Thoracic aorta (tissue), 2 donors: ENCODE measurements around the gene FAT1. TPM values are rescaled to one million over a fixed set of nuclear protein-coding genes. Genes with fewer than 3 reads are reported as not detected.

Experiments used
- ATAC-seq: fragments of 150-250 bp; one replicate; pipeline ENCODE4 v1.8.0; 2017; ENCODE audit warnings: low read depth; ENCODE audit not compliant: insufficient number of reproducible peaks, low FRiP score
- DNase-seq: peaks from one replicate; pipeline ENCODE4 v3.0.0-alpha.2; 2020; ENCODE audit warnings: low spot score
- H3K27ac ChIP-seq, 2 donors: fragments of 200-600 bp; sonication (generic); 1 replicate in 1 of 2; 2 replicates in 1 of 2; pipeline ENCODE4 v1.5.1; 2016; ENCODE audit warnings: mild to moderate bottlenecking in 2 of 2, moderate library complexity in 2 of 2
- H3K27me3 ChIP-seq: fragments of 200-600 bp; sonication (generic); replicated peaks from 2 replicates; pipeline ENCODE4 v1.6.0; 2016; ENCODE audit warnings: mild to moderate bottlenecking; ENCODE audit not compliant: insufficient read depth
- H3K36me3 ChIP-seq: fragments of 200-600 bp; sonication (generic); one replicate; pipeline ENCODE4 v1.5.1; 2016
- H3K4me1 ChIP-seq, 2 donors: fragments of 200-600 bp; sonication (generic); 1 replicate in 1 of 2; 2 replicates in 1 of 2; pipeline versions ENCODE4 v1.5.1 to v1.6.0; 2016; ENCODE audit warnings: low read depth in 2 of 2, mild to moderate bottlenecking in 1 of 2; ENCODE audit not compliant: control insufficient read depth in 1 of 2
- H3K4me3 ChIP-seq: fragments of 200-600 bp; sonication (generic); 2 replicates; pipeline ENCODE4 v1.5.1; 2016; ENCODE audit warnings: mild to moderate bottlenecking
- H3K9me3 ChIP-seq: fragments of 200-600 bp; sonication (generic); 2 replicates; pipeline ENCODE4 v1.5.1; 2016
- CTCF ChIP-seq: fragments of 200-600 bp; sonication (generic); IDR thresholded peaks from one replicate; pipeline ENCODE4 v1.5.1; 2019; ENCODE audit warnings: antibody characterized with exemption
- total RNA-seq, 2 donors: library from RNA; depleted of rRNA; stranded (reverse); fragments of >200 nt; gene quantifications; one replicate each; pipeline versions ENCODE4 v1.1.0 to v1.2.3, GENCODE V29; 2016

The FAT1 gene
- total RNA-seq, 2 donors from 2014 or later: 106 to 117 TPM

GRCh38 chr4:186617921-186618320 is 105.7 kb downstream of the FAT1 start:
- H3K9me3 ChIP-seq: no peaks in the 10 kb centered on the region
- TF ChIP-seq CTCF: no peak
- peaks cover 25% of the 10 kb centered on the region for H3K36me3 ChIP-seq
- no peaks in the 10 kb centered on the region for H3K27me3 ChIP-seq
- no peak overlapping the region for H3K27ac ChIP-seq
- no peak overlapping the region for H3K4me3 ChIP-seq
- H3K4me1 ChIP-seq: peaks cover 7 to 17% of the 10 kb centered on the region in 2 donors
- ATAC-seq: no peak
- no peak for DNase-seq

- peaks cover 56% of the 10 kb centered on the region for H3K36me3 ChIP-seq
These were observed 116.2 kb downstream of the FAT1 start for GRCh38 chr4:186607490-186607889.

DNA sequence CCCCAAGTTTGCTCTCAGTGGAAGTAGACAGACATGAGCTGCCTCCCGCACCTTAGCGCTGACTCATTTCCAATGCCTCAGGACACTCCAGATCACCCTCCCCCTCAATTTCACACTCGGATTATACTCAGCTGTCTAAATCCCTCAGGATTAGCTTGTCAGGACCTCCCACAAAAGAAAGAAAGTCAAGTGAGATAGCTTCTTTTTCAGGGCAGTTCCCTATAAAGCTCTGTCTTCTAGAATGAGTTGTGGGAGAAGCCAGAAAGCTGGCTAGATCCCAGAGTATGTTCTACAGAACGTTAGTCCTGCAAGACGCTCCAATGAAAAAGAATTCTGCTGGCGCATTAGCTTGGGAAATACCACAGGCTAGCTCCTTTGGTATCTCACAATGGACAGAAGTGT is 117.1 kb downstream of the FAT1 start:
- Histone ChIP-seq H3K4me1 (no peaks in the 10 kb centered on the region), H3K27ac (no peak overlapping the region), H3K36me3 (peaks cover 59% of the 10 kb centered on the region), H3K27me3 (no peaks in the 10 kb centered on the region), H3K4me3 (no peak overlapping the region), H3K9me3 (no peaks in the 10 kb centered on the region)
- ATAC-seq: no peak
- no peak for TF ChIP-seq CTCF
- no peak for DNase-seq

More at GRCh38 chr4:186607490-186607889, 116.2 kb downstream of the FAT1 start:
- Histone ChIP-seq H3K4me3 (no peak overlapping the region), H3K4me1 (no peaks in the 10 kb centered on the region), H3K27ac (no peak overlapping the region), H3K9me3 (no peaks in the 10 kb centered on the region), H3K27me3 (no peaks in the 10 kb centered on the region)
- no peak for ATAC-seq
- TF ChIP-seq CTCF: no peak
- no peak for DNase-seq

- DNase-seq: no peak
- Histone ChIP-seq H3K4me1 (no peaks in the 10 kb centered on the region), H3K27me3 (no peaks in the 10 kb centered on the region), H3K36me3 (peaks cover 58% of the 10 kb centered on the region), H3K4me3 (no peak overlapping the region), H3K9me3 (no peaks in the 10 kb centered on the region), H3K27ac (no peak overlapping the region)
- no peak for ATAC-seq
- TF ChIP-seq CTCF: no peak
These were observed 118.3 kb downstream of the FAT1 start for GRCh38 chr4:186605261-186605865.

DNA sequence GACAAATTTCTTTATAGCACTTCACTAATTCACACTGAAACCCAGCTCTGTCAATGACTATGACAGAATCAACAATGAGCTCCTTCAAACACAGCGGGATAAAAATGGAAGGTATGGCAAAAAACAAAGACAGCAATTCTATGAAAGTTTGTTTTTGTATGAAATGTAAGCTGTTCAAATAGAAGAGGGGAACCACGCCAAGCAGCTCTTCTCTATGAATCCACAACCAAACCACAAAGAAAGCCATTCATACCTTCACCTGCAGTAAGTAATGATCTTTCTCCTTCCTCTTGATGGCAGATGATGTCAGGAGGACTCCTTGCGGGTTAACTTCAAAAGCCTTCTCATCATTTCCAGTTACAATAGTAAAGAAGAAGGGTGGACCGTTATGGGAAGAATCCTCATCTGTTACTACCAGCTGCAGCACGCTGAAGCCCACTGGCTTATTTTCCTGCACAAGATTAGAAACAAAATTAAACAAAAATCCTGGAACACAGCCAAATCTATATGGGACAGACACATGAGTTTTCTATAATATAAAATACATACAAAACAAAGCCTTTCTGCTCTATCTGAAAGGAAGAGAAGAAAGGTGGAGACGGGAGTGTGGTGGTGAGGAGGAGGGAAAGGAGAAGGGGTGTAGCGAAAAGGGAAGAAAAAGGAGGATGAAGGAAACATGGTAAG is 119.4 kb downstream of the FAT1 start:
- no peak for DNase-seq
- ATAC-seq: no peak
- no peaks in the 10 kb centered on the region for H3K9me3 ChIP-seq

More for the DNA sequence above, 119.4 kb downstream of the FAT1 start:
- H3K4me3 ChIP-seq: no peak overlapping the region
- H3K36me3 ChIP-seq: peaks cover 68% of the 10 kb centered on the region
- TF ChIP-seq CTCF: no peak
- no peaks in the 10 kb centered on the region for H3K27me3 ChIP-seq
- no peaks in the 10 kb centered on the region for H3K4me1 ChIP-seq
- no peak overlapping the region for H3K27ac ChIP-seq
